ENCODE data around the gene TP53I3.
"Not testable (repeated sequence)": the region's sequence is repeated elsewhere in the genome, so short reads cannot be mapped to it uniquely, and the experiment has no call there.

Gene TP53I3

GRCh38 chr2:24055750-24056149 lies 28.9 kb downstream of the TP53I3 start:
- Mint-ChIP-seq H3K27ac (no peak overlapping the region), H3K27me3 (peaks cover 9% of the 10 kb centered on the region), H3K4me3 (no peak overlapping the region), H3K9me3 (no peaks in the 10 kb centered on the region), H3K36me3 (no peaks in the 10 kb centered on the region), H3K4me1 (no peaks in the 10 kb centered on the region)
- no peak for DNase-seq
- CTCF ChIA-PET = no interaction called here

- H3K9me3 Mint-ChIP-seq = no peaks in the 10 kb centered on the region
- no peak for DNase-seq
- CTCF ChIA-PET = no interaction called here
- no peaks in the 10 kb centered on the region for H3K4me1 Mint-ChIP-seq
- no peaks in the 10 kb centered on the region for H3K36me3 Mint-ChIP-seq
- no peak overlapping the region for H3K4me3 Mint-ChIP-seq
- no peak overlapping the region for H3K27ac Mint-ChIP-seq
- H3K27me3 Mint-ChIP-seq = peaks cover 5% of the 10 kb centered on the region
These were observed 30.1 kb downstream of the TP53I3 start for GRCh38 chr2:24054366-24055010.

GRCh38 chr2:24052951-24053350 lies 31.7 kb downstream of the TP53I3 start:
- no peak overlapping the region for H3K4me3 Mint-ChIP-seq
- CTCF ChIA-PET = interaction anchor here (1.5 kb wide), 1 partner anchor 32 kb away, joined by 3 read pairs; the partner anchor contains the start of gene TP53I3
- no peak overlapping the region for H3K27ac Mint-ChIP-seq
- no peaks in the 10 kb centered on the region for H3K36me3 Mint-ChIP-seq
- H3K9me3 Mint-ChIP-seq = no peaks in the 10 kb centered on the region
- peaks cover 7% of the 10 kb centered on the region for H3K4me1 Mint-ChIP-seq
- no peak for DNase-seq
- H3K27me3 Mint-ChIP-seq = peaks cover under 1% of the 10 kb centered on the region

- CTCF ChIA-PET = interaction anchor here (0.9 to 1.4 kb wide), 3 partner anchors 9 to 32 kb away, joined by 3 to 5 read pairs (median 3); partner anchors contain the start of gene TP53I3
- Mint-ChIP-seq H3K27ac (no peak overlapping the region), H3K27me3 (peaks cover 11% of the 10 kb centered on the region), H3K36me3 (peaks cover 2% of the 10 kb centered on the region), H3K4me1 (peaks cover 18% of the 10 kb centered on the region), H3K4me3 (no peak overlapping the region), H3K9me3 (no peaks in the 10 kb centered on the region)
- no peak for DNase-seq
These were observed 32.8 kb downstream of the TP53I3 start for GRCh38 chr2:24051833-24052232.

GRCh38 chr2:24050041-24050979 lies 34.3 kb downstream of the TP53I3 start:
- H3K36me3 Mint-ChIP-seq = peaks cover 2% of the 10 kb centered on the region
- peaks cover 30% of the 10 kb centered on the region for H3K4me1 Mint-ChIP-seq
- no peak overlapping the region for H3K4me3 Mint-ChIP-seq
- H3K27me3 Mint-ChIP-seq = peaks cover 11% of the 10 kb centered on the region
- DNase-seq = peak; percentile 48
- no peak overlapping the region for H3K27ac Mint-ChIP-seq
- CTCF ChIA-PET = interaction anchor here (1.2 to 1.4 kb wide), 2 partner anchors 34 to 230 kb away, joined by 3 to 5 read pairs; partner anchors contain the start of gene TP53I3
- H3K9me3 Mint-ChIP-seq = no peaks in the 10 kb centered on the region

- peaks cover 35% of the 10 kb centered on the region for H3K4me1 Mint-ChIP-seq
- no peaks in the 10 kb centered on the region for H3K9me3 Mint-ChIP-seq
- no peak within 1 kb of the TSS for H3K27ac Mint-ChIP-seq
- CTCF ChIA-PET = interaction anchor here (0.9 to 1.2 kb wide), 2 partner anchors 225 to 229 kb away, joined by 3 read pairs; no protein-coding TSS in a partner anchor
- DNase-seq = peak; percentile 74
- H3K36me3 Mint-ChIP-seq = peaks cover 2% of the 10 kb centered on the region
- H3K27me3 Mint-ChIP-seq = peaks cover 11% of the 10 kb centered on the region
- H3K4me3 Mint-ChIP-seq = no peak within 1 kb of the TSS
These were observed 35.1 kb downstream of the TP53I3 start, which contains the start of gene FKBP1B for GRCh38 chr2:24049485-24050021. TSS of gene FKBP1B (plus strand) at chr2:24049741. CDS start at chr2:24049850, 109 bp downstream.

GRCh38 chr2:24048769-24049484 lies 35.7 kb downstream of the TP53I3 start:
- H3K4me1 Mint-ChIP-seq = peaks cover 35% of the 10 kb centered on the region
- H3K36me3 Mint-ChIP-seq = peaks cover 2% of the 10 kb centered on the region
- H3K27ac Mint-ChIP-seq = no peak overlapping the region
- peaks cover 11% of the 10 kb centered on the region for H3K27me3 Mint-ChIP-seq
- H3K9me3 Mint-ChIP-seq = no peaks in the 10 kb centered on the region
- no peak for DNase-seq
- CTCF ChIA-PET = interaction anchor here (0.9 kb wide), 1 partner anchor 224 kb away, joined by 3 read pairs; no protein-coding TSS in a partner anchor
- no peak overlapping the region for H3K4me3 Mint-ChIP-seq

- H3K36me3 Mint-ChIP-seq = peaks cover 2% of the 10 kb centered on the region
- DNase-seq = no peak
- H3K4me3 Mint-ChIP-seq = peak overlapping the region; percentile 96
- no peaks in the 10 kb centered on the region for H3K9me3 Mint-ChIP-seq
- H3K27ac Mint-ChIP-seq = peak overlapping the region; percentile 85
- peaks cover 11% of the 10 kb centered on the region for H3K27me3 Mint-ChIP-seq
- peaks cover 36% of the 10 kb centered on the region for H3K4me1 Mint-ChIP-seq
- CTCF ChIA-PET = interaction anchor here (0.7 to 1.2 kb wide), 4 partner anchors 19 to 223 kb away, joined by 3 to 4 read pairs (median 4); partner anchors contain the start of gene TP53I3
These were observed 37.0 kb downstream of the TP53I3 start for GRCh38 chr2:24047703-24048033.

- CTCF ChIA-PET = interaction anchor here (0.7 to 1.2 kb wide), 3 partner anchors 19 to 222 kb away, joined by 3 to 4 read pairs (median 4); partner anchors contain the start of gene TP53I3
- Mint-ChIP-seq H3K9me3 (no peaks in the 10 kb centered on the region), H3K4me3 (peak within 1 kb of the TSS; percentile 96), H3K27ac (peak within 1 kb of the TSS; percentile 85), H3K4me1 (peaks cover 36% of the 10 kb centered on the region), H3K27me3 (peaks cover 11% of the 10 kb centered on the region), H3K36me3 (peaks cover 2% of the 10 kb centered on the region)
- DNase-seq = peak; percentile 97
These were observed 37.5 kb downstream of the TP53I3 start, which contains the start of gene WDCP for GRCh38 chr2:24046930-24047702. TSS of gene WDCP (minus strand) at chr2:24047391. CDS start at chr2:24039494, 7,897 bp downstream.

- no peak overlapping the region for H3K27ac Mint-ChIP-seq
- peak overlapping the region; percentile 96 for H3K4me3 Mint-ChIP-seq
- no peaks in the 10 kb centered on the region for H3K9me3 Mint-ChIP-seq
- DNase-seq = no peak
- H3K36me3 Mint-ChIP-seq = peaks cover 2% of the 10 kb centered on the region
- H3K27me3 Mint-ChIP-seq = peaks cover 11% of the 10 kb centered on the region
- H3K4me1 Mint-ChIP-seq = peaks cover 36% of the 10 kb centered on the region
- CTCF ChIA-PET = no interaction called here
These were observed 38.1 kb downstream of the TP53I3 start for GRCh38 chr2:24046599-24046929.

GRCh38 chr2:24045511-24046508 lies 38.8 kb downstream of the TP53I3 start:
- DNase-seq = no peak
- H3K27ac Mint-ChIP-seq = no peak overlapping the region
- no peaks in the 10 kb centered on the region for H3K9me3 Mint-ChIP-seq
- H3K4me1 Mint-ChIP-seq = peaks cover 36% of the 10 kb centered on the region
- H3K4me3 Mint-ChIP-seq = peak overlapping the region; percentile 96
- peaks cover 2% of the 10 kb centered on the region for H3K36me3 Mint-ChIP-seq
- H3K27me3 Mint-ChIP-seq = peaks cover 11% of the 10 kb centered on the region
- CTCF ChIA-PET = no interaction called here

- H3K27ac Mint-ChIP-seq, H3K9me3 Mint-ChIP-seq, CTCF ChIA-PET, H3K4me3 Mint-ChIP-seq, DNase-seq: not testable (repeated sequence)
- Mint-ChIP-seq H3K4me1 (peaks cover 29% of the 10 kb centered on the region), H3K27me3 (peaks cover 11% of the 10 kb centered on the region), H3K36me3 (peaks cover 14% of the 10 kb centered on the region)
These were observed 41.5 kb downstream of the TP53I3 start for GRCh38 chr2:24043133-24043532.

All from activated naive CD4-positive, alpha-beta T cell treated with anti-CD3 and anti-CD28 coated beads, Interleukin-2, amount 10 ng/mL, durations not matched to agents 7 days and 5 days (primary cell).